Mesenchymal stem cell (in vitro differentiated cells and primary cell): Measurements from ENCODE around the gene RNF167.

ENCODE experiments used
- DNase-seq: peaks from one replicate; pipeline ENCODE4 v3.0.0-alpha.2; 2013
- H2AFZ ChIP-seq: one replicate; pipeline ENCODE4 v1.6.1; 2013; ENCODE audit warnings: low read depth, mild to moderate bottlenecking, control low read depth, inconsistent platforms, low read length, moderate library complexity
- H2AK5ac ChIP-seq: 2 replicates; pipeline ENCODE4 v1.6.1; 2013; ENCODE audit warnings: low read length, moderate library complexity, mild to moderate bottlenecking, inconsistent platforms; ENCODE audit not compliant: severe bottlenecking
- H2BK120ac ChIP-seq: one replicate; pipeline ENCODE4 v1.6.1; 2013; ENCODE audit warnings: low read depth, mild to moderate bottlenecking, inconsistent platforms, low read length, moderate library complexity
- H2BK12ac ChIP-seq, 2 experiments: one replicate each; pipeline ENCODE4 v1.6.1; 2013; ENCODE audit warnings: inconsistent platforms in 2 of 2, low read length in 2 of 2, mild to moderate bottlenecking in 2 of 2, moderate library complexity in 2 of 2, control low read depth in 1 of 2
- H2BK15ac ChIP-seq: one replicate; pipeline ENCODE4 v1.6.1; 2013; ENCODE audit warnings: mild to moderate bottlenecking, low read depth, inconsistent platforms; ENCODE audit not compliant: poor library complexity, severe bottlenecking
- H2BK5ac ChIP-seq: 2 replicates; pipeline ENCODE4 v1.6.1; 2013; ENCODE audit warnings: low read depth, mild to moderate bottlenecking, low read length, control low read depth, inconsistent platforms; ENCODE audit not compliant: poor library complexity, severe bottlenecking
- H3K14ac ChIP-seq, 2 experiments: one replicate each; pipeline ENCODE4 v1.6.1; 2013; ENCODE audit warnings: inconsistent platforms in 2 of 2, low read length in 2 of 2, control low read depth in 1 of 2, mild to moderate bottlenecking in 1 of 2, moderate library complexity in 1 of 2
- H3K18ac ChIP-seq, 2 experiments: one replicate each; pipeline ENCODE4 v1.6.1; 2013; ENCODE audit warnings: inconsistent platforms in 2 of 2, low read length in 2 of 2, control low read depth in 1 of 2, low read depth in 1 of 2, mild to moderate bottlenecking in 1 of 2
- H3K23ac ChIP-seq, 2 experiments: one replicate each; pipeline ENCODE4 v1.6.1; 2013; ENCODE audit warnings: inconsistent platforms in 2 of 2, low read length in 2 of 2, mild to moderate bottlenecking in 2 of 2, moderate library complexity in 2 of 2, control low read depth in 1 of 2
- H3K27ac ChIP-seq: 2 replicates; pipeline ENCODE4 v1.5.1; 2013; ENCODE audit warnings: mild to moderate bottlenecking, moderate library complexity, low read length, control low read depth, inconsistent platforms; ENCODE audit not compliant: poor library complexity, severe bottlenecking
- H3K27me3 ChIP-seq, 2 experiments: 2 replicates each; pipeline versions ENCODE4 v1.6.1 to v1.7.0; 2013; ENCODE audit warnings: low read length in 2 of 2, mild to moderate bottlenecking in 2 of 2, moderate library complexity in 2 of 2, control low read depth in 1 of 2, inconsistent platforms in 1 of 2; ENCODE audit not compliant: control insufficient read depth in 1 of 2, insufficient read depth in 1 of 2
- H3K36me3 ChIP-seq, 2 experiments: 2 replicates each; pipeline versions ENCODE4 v1.6.1 to v1.7.0; 2013; ENCODE audit warnings: low read length in 2 of 2, control low read depth in 1 of 2, inconsistent platforms in 1 of 2, low read depth in 1 of 2, mild to moderate bottlenecking in 1 of 2; ENCODE audit not compliant: insufficient read depth in 2 of 2, control insufficient read depth in 1 of 2
- H3K4ac ChIP-seq, 2 experiments: one replicate each; pipeline ENCODE4 v1.6.1; 2013; ENCODE audit warnings: inconsistent platforms in 2 of 2, low read length in 2 of 2, mild to moderate bottlenecking in 2 of 2, moderate library complexity in 2 of 2, control low read depth in 1 of 2, low read depth in 1 of 2
- H3K4me1 ChIP-seq: 2 replicates; pipeline ENCODE4 v1.6.1; 2013; ENCODE audit warnings: low read depth, low read length, control low read depth; ENCODE audit not compliant: control insufficient read depth, insufficient read depth
- H3K4me2 ChIP-seq: 2 replicates; pipeline ENCODE4 v1.6.1; 2013; ENCODE audit warnings: low read length, mild to moderate bottlenecking, inconsistent platforms; ENCODE audit not compliant: poor library complexity, severe bottlenecking
- H3K4me3 ChIP-seq, 2 experiments: 2 replicates each; pipeline versions ENCODE4 v1.5.1 to v1.7.0; 2013; ENCODE audit warnings: low read length in 2 of 2, mild to moderate bottlenecking in 2 of 2, control low read depth in 1 of 2, low read depth in 1 of 2; ENCODE audit not compliant: insufficient read depth in 1 of 2
- H3K79me1 ChIP-seq: replicated peaks from 2 replicates; pipeline ENCODE4 v1.6.1; 2013; ENCODE audit warnings: mild to moderate bottlenecking, control low read depth, low read length, inconsistent platforms; ENCODE audit not compliant: poor library complexity, severe bottlenecking
- H3K9ac ChIP-seq: 2 replicates; pipeline ENCODE4 v1.7.0; 2013; ENCODE audit warnings: mild to moderate bottlenecking, low read length, moderate library complexity
- H3K9me3 ChIP-seq: 2 replicates; pipeline ENCODE4 v1.7.0; 2013; ENCODE audit warnings: mild to moderate bottlenecking, low read length; ENCODE audit not compliant: control insufficient read depth
- H4K8ac ChIP-seq: one replicate; pipeline ENCODE4 v1.6.1; 2013; ENCODE audit warnings: inconsistent platforms, mild to moderate bottlenecking, low read length, moderate library complexity
- H4K91ac ChIP-seq: one replicate; pipeline ENCODE4 v1.6.1; 2013; ENCODE audit warnings: mild to moderate bottlenecking, low read length, inconsistent platforms
- WGBS: methylation state at CpG from one replicate; pipeline ENCODE4 v1.1.7; 2013; ENCODE audit warnings: mixed read lengths; 5-methylcytosine and 5-hydroxymethylcytosine counted together

The RNF167 gene

GRCh38 chr17:4948931-4949320, 8.9 kb downstream of the RNF167 start:
- peak overlapping the region; percentile 36 for H4K91ac ChIP-seq
- peak overlapping the region; percentile 67 for H4K8ac ChIP-seq
- H3K4ac ChIP-seq = peak overlapping the region; percentile 76 to 98
- peak overlapping the region; percentile 86 for H3K9ac ChIP-seq
- H2AFZ ChIP-seq = peak overlapping the region; percentile 36
- H3K27ac ChIP-seq = peak overlapping the region; percentile 100
- peak overlapping the region; percentile 92 for H2AK5ac ChIP-seq
- H3K23ac ChIP-seq = no peak overlapping the region
- no peaks in the 10 kb centered on the region for H3K27me3 ChIP-seq
- DNase-seq = peak; percentile 94
- H2BK5ac ChIP-seq = peak overlapping the region; percentile 94
- peak overlapping the region; percentile 92 for H2BK15ac ChIP-seq
- H3K36me3 ChIP-seq = peaks cover 25 to 29% of the 10 kb centered on the region in 2 experiments
- H3K4me3 ChIP-seq = peak overlapping the region; percentile 58 to 95
- H2BK12ac ChIP-seq = peak overlapping the region in 1 of 2 experiments; percentile 45
- H3K4me1 ChIP-seq = peaks cover 49% of the 10 kb centered on the region
- H3K9me3 ChIP-seq = no peaks in the 10 kb centered on the region
- WGBS = under 1% methylated on average over 35 of the region's 40 CpGs
- H3K4me2 ChIP-seq = peak overlapping the region; percentile 93
- peak overlapping the region; percentile 81 to 96 for H3K18ac ChIP-seq
- peak overlapping the region; percentile 89 for H2BK120ac ChIP-seq
- peak overlapping the region in 1 of 2 experiments; percentile 22 for H3K14ac ChIP-seq
- peaks cover 9% of the 10 kb centered on the region for H3K79me1 ChIP-seq

GRCh38 chr17:4949321-4950074, 9.4 kb downstream of the RNF167 start:
- Histone ChIP-seq H3K27ac (peak overlapping the region; percentile 100), H2BK15ac (peak overlapping the region; percentile 96), H3K4ac (peak overlapping the region; percentile 88 to 90), H3K79me1 (peaks cover 9% of the 10 kb centered on the region), H2BK120ac (peak overlapping the region; percentile 89), H4K8ac (peak overlapping the region; percentile 67), H2AFZ (peak overlapping the region; percentile 36), H3K4me2 (peak overlapping the region; percentile 93), H4K91ac (peak overlapping the region; percentile 98), H3K4me3 (peak overlapping the region; percentile 58 to 95), H3K9me3 (no peaks in the 10 kb centered on the region), H3K27me3 (no peaks in the 10 kb centered on the region), H2AK5ac (peak overlapping the region; percentile 92), H2BK5ac (peak overlapping the region; percentile 94), H3K14ac (peak overlapping the region; percentile 40 to 91), H3K4me1 (peaks cover 48% of the 10 kb centered on the region), H3K9ac (peak overlapping the region; percentile 86), H2BK12ac (peak overlapping the region in 1 of 2 experiments; percentile 89), H3K18ac (peak overlapping the region; percentile 81 to 85), H3K23ac (peak overlapping the region in 1 of 2 experiments; percentile 92), H3K36me3 (peaks cover 23% of the 10 kb centered on the region in 2 experiments)
- DNase-seq = peak; percentile 91
- WGBS = under 1% methylated on average over 30 of the region's 75 CpGs

DNA sequence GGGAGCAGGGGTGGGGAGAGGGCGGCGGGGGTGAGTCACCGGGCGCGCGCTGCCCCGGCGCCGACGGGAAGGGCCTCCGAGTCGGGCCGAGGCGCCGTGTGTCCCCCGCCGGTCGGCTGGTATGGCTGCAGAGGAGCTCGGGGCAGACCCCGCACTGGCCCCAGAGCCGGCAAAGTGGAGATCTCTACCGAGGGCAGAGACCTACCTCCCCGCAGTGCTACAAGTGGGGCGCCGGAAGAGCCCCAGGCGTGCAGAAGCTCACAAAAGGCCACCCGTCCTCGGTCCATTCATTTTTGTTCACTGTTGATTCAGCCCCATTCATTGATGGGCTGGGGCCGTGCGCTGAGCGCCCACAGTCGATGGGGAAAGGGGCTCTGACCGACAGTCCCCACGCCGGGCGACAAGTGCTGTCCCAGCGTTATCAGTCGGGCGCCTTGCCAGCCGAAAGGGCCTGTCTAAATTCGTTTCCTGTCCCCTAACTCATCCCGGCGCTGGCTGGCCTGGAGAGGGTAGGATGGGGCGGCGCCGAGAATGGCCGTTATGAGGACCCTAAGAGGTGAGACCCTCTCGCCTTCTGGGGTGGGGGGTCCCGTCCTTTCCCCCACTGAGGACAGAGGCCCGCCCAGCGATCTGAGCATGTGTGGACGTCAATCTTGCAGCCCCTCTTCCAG, 10.1 kb downstream of the RNF167 start:
- peak overlapping the region; percentile 68 for H2AFZ ChIP-seq
- H3K9me3 ChIP-seq = no peaks in the 10 kb centered on the region
- H2BK12ac ChIP-seq = peak overlapping the region; percentile 40 to 85
- peak overlapping the region; percentile 87 for H4K8ac ChIP-seq
- WGBS = 1% methylated on average over 43 of the region's 52 CpGs
- no peak for DNase-seq
- H2BK15ac ChIP-seq = peak overlapping the region; percentile 96
- peak overlapping the region; percentile 83 to 97 for H3K4ac ChIP-seq
- H3K4me2 ChIP-seq = peak overlapping the region; percentile 54
- peaks cover 9% of the 10 kb centered on the region for H3K79me1 ChIP-seq
- H3K14ac ChIP-seq = peak overlapping the region; percentile 8 to 69
- H3K27me3 ChIP-seq = no peaks in the 10 kb centered on the region
- peak overlapping the region; percentile 88 for H3K9ac ChIP-seq
- H3K4me1 ChIP-seq = peaks cover 42% of the 10 kb centered on the region
- H2BK120ac ChIP-seq = peak overlapping the region; percentile 89
- H2BK5ac ChIP-seq = peak overlapping the region; percentile 99
- H3K23ac ChIP-seq = peak overlapping the region in 1 of 2 experiments; percentile 95
- peak overlapping the region; percentile 96 for H2AK5ac ChIP-seq
- peak overlapping the region; percentile 95 to 97 for H3K18ac ChIP-seq
- peak overlapping the region; percentile 95 for H4K91ac ChIP-seq
- peak overlapping the region; percentile 39 to 74 for H3K4me3 ChIP-seq
- peak overlapping the region; percentile 97 for H3K27ac ChIP-seq
- H3K36me3 ChIP-seq = peaks cover 17 to 18% of the 10 kb centered on the region in 2 experiments
